Hepatocyte (in vitro differentiated cells): ENCODE measurements around the gene FILIP1. TPM values are rescaled to one million over a fixed set of nuclear protein-coding genes. Genes with fewer than 3 reads are reported as not detected.

Experiments used
- DNase-seq: peaks from one replicate; pipeline ENCODE4 v3.0.0-alpha.2; 2016; ENCODE audit warnings: low spot score
- H2AFZ ChIP-seq: fragments of 200-600 bp; sonication (generic); 2 replicates; pipeline ENCODE4 v1.6.0; 2016; ENCODE audit warnings: antibody characterized with exemption, mild to moderate bottlenecking
- H3K27ac ChIP-seq: fragments of 200-600 bp; sonication (generic); 2 replicates; pipeline ENCODE4 v1.5.1; 2016; ENCODE audit warnings: mild to moderate bottlenecking
- H3K27me3 ChIP-seq: fragments of 200-600 bp; sonication (generic); 2 replicates; pipeline ENCODE4 v1.6.1; 2016
- H3K36me3 ChIP-seq: fragments of 200-600 bp; sonication (generic); replicated peaks from 2 replicates; pipeline ENCODE4 v1.5.1; 2016; ENCODE audit warnings: low read depth; ENCODE audit not compliant: insufficient read depth
- H3K4me1 ChIP-seq: fragments of 200-600 bp; sonication (generic); 2 replicates; pipeline ENCODE4 v1.5.1; 2016; ENCODE audit warnings: mild to moderate bottlenecking, moderate library complexity; ENCODE audit not compliant: insufficient read depth
- H3K4me2 ChIP-seq: fragments of 200-600 bp; sonication (generic); 2 replicates; pipeline ENCODE4 v1.6.0; 2016
- H3K4me3 ChIP-seq: fragments of 200-600 bp; sonication (generic); 2 replicates; pipeline ENCODE4 v1.5.1; 2016; ENCODE audit warnings: mild to moderate bottlenecking
- H3K79me2 ChIP-seq: fragments of 200-600 bp; sonication (generic); 2 replicates; pipeline ENCODE4 v1.6.0; 2017; ENCODE audit warnings: mild to moderate bottlenecking
- H3K9me2 ChIP-seq: fragments of 200-600 bp; sonication (generic); replicated peaks from 2 replicates; pipeline ENCODE4 v1.6.0; 2017; ENCODE audit warnings: mild to moderate bottlenecking; ENCODE audit not compliant: insufficient read depth
- H3K9me3 ChIP-seq: fragments of 200-600 bp; sonication (generic); 2 replicates; pipeline ENCODE4 v1.5.1; 2016; ENCODE audit warnings: low read depth, mild to moderate bottlenecking
- H4K20me1 ChIP-seq: fragments of 200-600 bp; sonication (generic); 2 replicates; pipeline ENCODE4 v1.6.0; 2016; ENCODE audit warnings: mild to moderate bottlenecking; ENCODE audit not compliant: insufficient read depth, poor library complexity, severe bottlenecking
- EZH2 ChIP-seq: fragments of 200-600 bp; sonication (generic); IDR thresholded peaks from 2 replicates; pipeline ENCODE4 v1.6.1; 2016; ENCODE audit warnings: antibody characterized with exemption, mild to moderate bottlenecking, borderline replicate concordance
- EZH2phosphoT487 ChIP-seq: fragments of 200-600 bp; sonication (generic); IDR thresholded peaks from one replicate; pipeline ENCODE4 v1.6.1; 2018; ENCODE audit warnings: antibody characterized with exemption, mild to moderate bottlenecking, low read depth, moderate library complexity; ENCODE audit not compliant: unreplicated experiment, severe bottlenecking
- WGBS: methylation state at CpG from one replicate; pipeline ENCODE4 v1.1.6; 2016; ENCODE audit warnings: low lambda C conversion rate; ENCODE audit errors: missing lambda C conversion rate; 5-methylcytosine and 5-hydroxymethylcytosine counted together
- microRNA-seq: library from miRNA; unstranded; fragments of <30 nt; microRNA quantifications from one replicate; pipeline ENCODE4, GENCODE V29; 2017
- polyA plus RNA-seq: library from polyadenylated mRNA; unstranded; fragments of >200 nt; fragmentation: Nextera tagmentation; extraction: Ambion mirVana; gene quantifications from 2 replicates; pipeline ENCODE4 v1.2.1, GENCODE V29; 2016
- small RNA-seq: library from RNA; depleted of rRNA; stranded (forward); fragments of <200 nt; gene quantifications from one replicate; pipeline ENCODE3, GENCODE V24; 2014
- total RNA-seq: library from RNA; depleted of rRNA; stranded (reverse); fragments of >200 nt; gene quantifications from 2 replicates; pipeline ENCODE4 v1.2.3, GENCODE V29; 2014
- TF ChIP-seq, protein P1 (sequence below): fragments of 200-600 bp; sonication (generic); IDR thresholded peaks from 2 replicates; pipeline ENCODE4 v1.5.1; 2016; ENCODE audit warnings: antibody characterized with exemption, mild to moderate bottlenecking; ENCODE audit not compliant: poor library complexity

Gene FILIP1
- total and polyA plus RNA-seq, 2 experiments from 2014 or later = 4.1 to 6.0 TPM

DNA sequence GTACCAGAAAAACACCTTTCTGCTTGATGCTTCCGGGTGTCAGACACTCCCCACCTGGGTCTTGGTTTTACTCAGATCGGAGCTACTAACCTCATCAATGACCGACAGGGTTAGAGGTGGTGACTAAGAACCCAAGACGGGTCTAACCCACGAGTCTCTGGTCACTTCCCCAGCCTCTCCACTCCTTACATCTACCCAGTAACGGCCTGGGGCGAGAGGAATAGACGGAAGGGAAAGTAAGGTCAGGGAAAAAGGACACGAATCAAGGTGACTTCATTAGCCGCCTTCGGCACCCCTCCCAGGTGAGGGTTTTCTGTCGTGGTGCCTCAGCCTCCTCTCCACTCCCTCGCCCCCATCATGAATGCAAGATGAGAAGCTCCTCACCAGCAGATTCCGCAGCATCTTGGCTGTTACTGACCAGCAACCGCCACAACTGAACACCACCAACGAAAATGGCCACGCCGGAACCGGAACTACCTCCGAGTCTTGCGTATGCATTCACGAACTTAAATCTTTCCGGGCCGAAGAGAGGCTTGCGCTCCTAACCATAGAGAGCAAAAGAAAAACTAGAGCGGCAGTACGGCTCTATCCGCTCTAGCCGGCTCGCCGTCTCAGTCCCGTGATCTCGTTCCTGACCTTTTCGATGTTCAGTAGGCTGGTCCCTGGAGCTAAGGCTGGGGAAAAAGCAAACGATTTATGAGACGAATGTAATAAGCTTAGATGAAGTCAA is 250.1 kb downstream of the FILIP1 start, which contains the start of gene COX7A2:
COX7A2 (minus strand) TSS at position 469 of the 730 bp plus-strand sequence; CDS start at position 402, 67 bp downstream.
- H4K20me1 ChIP-seq = peaks cover 12% of the 10 kb centered on the region
- H3K79me2 ChIP-seq = peaks cover 32% of the 10 kb centered on the region
- peaks cover 17% of the 10 kb centered on the region for H3K4me1 ChIP-seq
- peak; percentile 98 for DNase-seq
- H3K9me3 ChIP-seq = no peaks in the 10 kb centered on the region
- peak within 1 kb of the TSS; percentile 50 for H3K4me3 ChIP-seq
- peak within 1 kb of the TSS; percentile 92 for H3K27ac ChIP-seq
- H2AFZ ChIP-seq = peak within 1 kb of the TSS; percentile 65
- WGBS = under 1% methylated on average over 36 of the region's 36 CpGs
- H3K4me2 ChIP-seq = peak within 1 kb of the TSS; percentile 84
- no peaks in the 10 kb centered on the region for H3K36me3 ChIP-seq
- TF ChIP-seq EZH2 (no peak), EZH2phosphoT487 (no peak)
- TF ChIP-seq, protein P1, sequence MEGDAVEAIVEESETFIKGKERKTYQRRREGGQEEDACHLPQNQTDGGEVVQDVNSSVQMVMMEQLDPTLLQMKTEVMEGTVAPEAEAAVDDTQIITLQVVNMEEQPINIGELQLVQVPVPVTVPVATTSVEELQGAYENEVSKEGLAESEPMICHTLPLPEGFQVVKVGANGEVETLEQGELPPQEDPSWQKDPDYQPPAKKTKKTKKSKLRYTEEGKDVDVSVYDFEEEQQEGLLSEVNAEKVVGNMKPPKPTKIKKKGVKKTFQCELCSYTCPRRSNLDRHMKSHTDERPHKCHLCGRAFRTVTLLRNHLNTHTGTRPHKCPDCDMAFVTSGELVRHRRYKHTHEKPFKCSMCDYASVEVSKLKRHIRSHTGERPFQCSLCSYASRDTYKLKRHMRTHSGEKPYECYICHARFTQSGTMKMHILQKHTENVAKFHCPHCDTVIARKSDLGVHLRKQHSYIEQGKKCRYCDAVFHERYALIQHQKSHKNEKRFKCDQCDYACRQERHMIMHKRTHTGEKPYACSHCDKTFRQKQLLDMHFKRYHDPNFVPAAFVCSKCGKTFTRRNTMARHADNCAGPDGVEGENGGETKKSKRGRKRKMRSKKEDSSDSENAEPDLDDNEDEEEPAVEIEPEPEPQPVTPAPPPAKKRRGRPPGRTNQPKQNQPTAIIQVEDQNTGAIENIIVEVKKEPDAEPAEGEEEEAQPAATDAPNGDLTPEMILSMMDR = no peak
- H3K27me3 ChIP-seq = no peaks in the 10 kb centered on the region
- no peaks in the 10 kb centered on the region for H3K9me2 ChIP-seq

Small RNA genes lying within 50 kb of the gene (microRNA-seq; reads per million reads assigned to microRNA genes)
- not detected for gene MIR4463

Small RNA genes lying within 50 kb of the gene (small RNA-seq; reads per million reads assigned to genes)
- gene MIR4463 = not detected
- not detected for gene RF00012
- gene RNU1-34P = not detected

Other genes starting within 250 kb of the FILIP1 start
- gene COX7A2, start 250.0 kb downstream of the FILIP1 start, total RNA-seq = 167 and 465 TPM in 2 replicates
- 635 and 703 TPM in 2 replicates for gene COX7A2, start 250.0 kb downstream of the FILIP1 start, polyA plus RNA-seq
- gene TMEM30A, start 209.0 kb downstream of the FILIP1 start, total RNA-seq = 159 and 165 TPM in 2 replicates
- 71.1 and 71.5 TPM in 2 replicates for gene TMEM30A, start 209.0 kb downstream of the FILIP1 start, polyA plus RNA-seq
- gene SENP6, start 108.1 kb upstream of the FILIP1 start, total RNA-seq = 90.3 and 102 TPM in 2 replicates
- gene SENP6, start 108.1 kb upstream of the FILIP1 start, polyA plus RNA-seq = 35.9 and 37.8 TPM in 2 replicates